ENCODE results near the gene RIPPLY2. TPM values are rescaled to one million over a fixed set of nuclear protein-coding genes. Genes with fewer than 3 reads are reported as not detected.

The RIPPLY2 gene
- polyA plus RNA-seq, 3 donors, result not detected

- H3K27ac Mint-ChIP-seq, result no peak overlapping the region
- no peaks in the 10 kb centered on the region for H3K36me3 ChIP-seq (replicated peaks in 1 of 2; ENCODE audit: control insufficient read depth in 1 of 2, insufficient read depth in 2 of 2, low read length in 2 of 2)
- WGBS (ENCODE audit: insufficient coverage), result 19% methylated on average over 13 of the region's 18 CpGs
- H3K36me3 Mint-ChIP-seq, result no peaks in the 10 kb centered on the region
- H3K4me2 ChIP-seq (replicated peaks; ENCODE audit: extremely low read depth, low read length, poor library complexity, severe bottlenecking), result peak overlapping the region; percentile 52
- intact Hi-C loops (cut with micrococcal nuclease), result loop anchor here in 1 of 2 donors (10.0 kb wide), 1 partner anchor 259 kb away; no protein-coding TSS in a partner anchor
- H3K27ac ChIP-seq (ENCODE audit: low read depth in 1 of 2, low read length in 2 of 2), result no peak overlapping the region
- no peak overlapping the region for H3K4me3 ChIP-seq (replicated peaks in 1 of 3; ENCODE audit: low read depth in 2 of 3, low read length in 3 of 3)
- peaks cover 15% of the 10 kb centered on the region for H3K4me1 Mint-ChIP-seq
- peaks cover 0 to 16% of the 10 kb centered on the region in 2 donors for H3K9me3 ChIP-seq (replicated peaks in 1 of 2; ENCODE audit: control insufficient read depth in 1 of 2, insufficient read depth in 1 of 2, low read length in 2 of 2)
- H2AFZ ChIP-seq (ENCODE audit: insufficient read depth, low read depth, low read length, poor library complexity, severe bottlenecking), result no peak overlapping the region
- H3K4me1 ChIP-seq (ENCODE audit: control insufficient read depth in 1 of 2, insufficient read depth in 2 of 2, low read length in 2 of 2), result peaks cover 13 to 14% of the 10 kb centered on the region in 2 donors
- H4K20me1 ChIP-seq (ENCODE audit: insufficient read depth, low read length), result no peaks in the 10 kb centered on the region
- peaks cover 2% of the 10 kb centered on the region for H3K79me2 ChIP-seq (ENCODE audit: insufficient read depth, low read length)
- TF ChIP-seq, protein P1, sequence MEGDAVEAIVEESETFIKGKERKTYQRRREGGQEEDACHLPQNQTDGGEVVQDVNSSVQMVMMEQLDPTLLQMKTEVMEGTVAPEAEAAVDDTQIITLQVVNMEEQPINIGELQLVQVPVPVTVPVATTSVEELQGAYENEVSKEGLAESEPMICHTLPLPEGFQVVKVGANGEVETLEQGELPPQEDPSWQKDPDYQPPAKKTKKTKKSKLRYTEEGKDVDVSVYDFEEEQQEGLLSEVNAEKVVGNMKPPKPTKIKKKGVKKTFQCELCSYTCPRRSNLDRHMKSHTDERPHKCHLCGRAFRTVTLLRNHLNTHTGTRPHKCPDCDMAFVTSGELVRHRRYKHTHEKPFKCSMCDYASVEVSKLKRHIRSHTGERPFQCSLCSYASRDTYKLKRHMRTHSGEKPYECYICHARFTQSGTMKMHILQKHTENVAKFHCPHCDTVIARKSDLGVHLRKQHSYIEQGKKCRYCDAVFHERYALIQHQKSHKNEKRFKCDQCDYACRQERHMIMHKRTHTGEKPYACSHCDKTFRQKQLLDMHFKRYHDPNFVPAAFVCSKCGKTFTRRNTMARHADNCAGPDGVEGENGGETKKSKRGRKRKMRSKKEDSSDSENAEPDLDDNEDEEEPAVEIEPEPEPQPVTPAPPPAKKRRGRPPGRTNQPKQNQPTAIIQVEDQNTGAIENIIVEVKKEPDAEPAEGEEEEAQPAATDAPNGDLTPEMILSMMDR (IDR thresholded peaks at IDR 0.05), result no peak
- DNase-seq, result no peak
- peaks cover 0 to 13% (median 3%) of the 10 kb centered on the region in 7 donors for H3K9me3 Mint-ChIP-seq
- peak overlapping the region in 1 of 2 donors; percentile 87 for H3K4me3 Mint-ChIP-seq
- H3K9ac ChIP-seq (ENCODE audit: insufficient read depth, low read length, poor library complexity, severe bottlenecking), result no peak overlapping the region
- H3K27me3 ChIP-seq (ENCODE audit: control insufficient read depth in 2 of 2, insufficient read depth in 2 of 2, low read length in 2 of 2), result peaks cover 65 to 84% of the 10 kb centered on the region in 2 donors
- H3K27me3 Mint-ChIP-seq (ENCODE audit: low read depth in 3 of 3), result peaks cover 44 to 60% (median 59%) of the 10 kb centered on the region in 3 donors
Measured at GRCh38 chr6:83854001-83854501, 891 bp downstream of the RIPPLY2 start.

- Mint-ChIP-seq H3K4me3 (peak overlapping the region in 1 of 2 donors; percentile 87), H3K27me3 (ENCODE audit: low read depth in 3 of 3) (peaks cover 44 to 59% (median 56%) of the 10 kb centered on the region in 3 donors)
Measured at GRCh38 chr6:83854766-83855165, 1.6 kb downstream of the RIPPLY2 start.

More at GRCh38 chr6:83854766-83855165, 1.6 kb downstream of the RIPPLY2 start:
- Mint-ChIP-seq H3K9me3 (peaks cover 0 to 10% (median 3%) of the 10 kb centered on the region in 7 donors), H3K4me1 (peaks cover 16% of the 10 kb centered on the region), H3K27ac (no peak overlapping the region), H3K36me3 (no peaks in the 10 kb centered on the region)
- 87% methylated on average over 3 of the region's 5 CpGs for WGBS (ENCODE audit: insufficient coverage)
- intact Hi-C loops (cut with micrococcal nuclease), result loop anchor here in 1 of 2 donors (10.0 kb wide), 1 partner anchor 260 kb away; no protein-coding TSS in a partner anchor
- Histone ChIP-seq H3K27ac (ENCODE audit: low read depth in 1 of 2, low read length in 2 of 2) (no peak overlapping the region), H3K36me3 (replicated peaks in 1 of 2; ENCODE audit: control insufficient read depth in 1 of 2, insufficient read depth in 2 of 2, low read length in 2 of 2) (no peaks in the 10 kb centered on the region), H4K20me1 (ENCODE audit: insufficient read depth, low read length) (peaks cover 2% of the 10 kb centered on the region), H2AFZ (ENCODE audit: insufficient read depth, low read depth, low read length, poor library complexity, severe bottlenecking) (no peak overlapping the region), H3K4me3 (replicated peaks in 1 of 3; ENCODE audit: low read depth in 2 of 3, low read length in 3 of 3) (no peak overlapping the region), H3K9me3 (replicated peaks in 1 of 2; ENCODE audit: control insufficient read depth in 1 of 2, insufficient read depth in 1 of 2, low read length in 2 of 2) (peaks cover 0 to 16% of the 10 kb centered on the region in 2 donors), H3K9ac (ENCODE audit: insufficient read depth, low read length, poor library complexity, severe bottlenecking) (no peak overlapping the region), H3K27me3 (ENCODE audit: control insufficient read depth in 2 of 2, insufficient read depth in 2 of 2, low read length in 2 of 2) (peaks cover 65 to 84% of the 10 kb centered on the region in 2 donors), H3K79me2 (ENCODE audit: insufficient read depth, low read length) (peaks cover 9% of the 10 kb centered on the region), H3K4me2 (replicated peaks; ENCODE audit: extremely low read depth, low read length, poor library complexity, severe bottlenecking) (no peak overlapping the region), H3K4me1 (ENCODE audit: control insufficient read depth in 1 of 2, insufficient read depth in 2 of 2, low read length in 2 of 2) (peaks cover 16 to 17% of the 10 kb centered on the region in 2 donors)
- TF ChIP-seq, protein P1 (IDR thresholded peaks at IDR 0.05), result no peak
- DNase-seq, result no peak
